ENCODE results near the gene NHERF2. TPM values are rescaled to one million over a fixed set of nuclear protein-coding genes. Genes with fewer than 3 reads are reported as not detected.

The NHERF2 gene
- polyA plus RNA-seq, 2 of the 4 experiments (the other 2 are of a cell fraction) = 32.3 to 35.0 TPM

- no peak overlapping the region for H3K4me3 ChIP-seq
- no peaks in the 10 kb centered on the region for H3K9me3 ChIP-seq
- ChIA-PET POLR2A (no interaction called here), CTCF (interaction anchor here (1.2 to 1.7 kb wide), 3 partner anchors 57 to 79 kb away, joined by 3 to 5 read pairs (median 3); no protein-coding TSS in a partner anchor)
- no peak for FAIRE-seq
- WGBS (ENCODE audit: missing lambda C conversion rate) = 94% methylated on average over 10 of the region's 19 CpGs
- ATAC-seq = no peak
- TF ChIP-seq TFCP2L1 (CRISPR knock-in tag; IDR thresholded peaks at IDR 0.05) (no peak), SMC3 (IDR thresholded peaks at IDR 0.05) (no peak), NFE2L2 (conservative IDR thresholded peaks at IDR 0.05; ENCODE audit: low read length) (no peak), PHF8 (IDR thresholded peaks at IDR 0.05; ENCODE audit: borderline replicate concordance, low read depth) (no peak), NR3C1 (IDR thresholded peaks at IDR 0.05) (no peak), CEBPB (IDR thresholded peaks at IDR 0.05) (no peak), MAZ (IDR thresholded peaks at IDR 0.05; ENCODE audit: borderline replicate concordance, low read depth, low read length) (no peak), BHLHE40 (IDR thresholded peaks at IDR 0.05; ENCODE audit: low read depth, low read length) (no peak), GATA3 (IDR thresholded peaks at IDR 0.05; ENCODE audit: borderline replicate concordance) (no peak), HES2 (IDR thresholded peaks at IDR 0.05) (no peak), REST (IDR thresholded peaks at IDR 0.05) (no peak), MAFK (IDR thresholded peaks at IDR 0.05; ENCODE audit: partially characterized antibody) (no peak), ZFP36 (IDR thresholded peaks at IDR 0.05; ENCODE audit: borderline replicate concordance, partially characterized antibody) (no peak), CBX8 (IDR thresholded peaks at IDR 0.05) (no peak), HOXB5 (CRISPR knock-in tag; IDR thresholded peaks at IDR 0.05) (no peak)
- H3K4me1 ChIP-seq = no peaks in the 10 kb centered on the region; the same call in 2 of the 3 replicates
- H3K27ac ChIP-seq = no peak overlapping the region
- no peak for DNase-seq (ENCODE audit: low read depth in 1 of 2, low spot score in 1 of 2)
- no peak overlapping the region for H3K4me2 ChIP-seq
These were observed 56.7 kb downstream of the NHERF2 start for GRCh38 chr16:2083409-2083808.

- no peak overlapping the region for H3K4me2 ChIP-seq
- H3K9me3 ChIP-seq = no peaks in the 10 kb centered on the region
- ATAC-seq (no peak), FAIRE-seq (no peak), DNase-seq (ENCODE audit: low read depth in 1 of 2, low spot score in 1 of 2) (no peak)
- TF ChIP-seq SREBF2 (IDR thresholded peaks at IDR 0.05) (no peak), JUNB (IDR thresholded peaks at IDR 0.05) (no peak), SMC3 (IDR thresholded peaks at IDR 0.05) (no peak), CHD4 (IDR thresholded peaks at IDR 0.05; ENCODE audit: borderline replicate concordance) (no peak), BHLHE40 (IDR thresholded peaks at IDR 0.05; ENCODE audit: low read depth, low read length) (no peak), POLR2A (IDR thresholded peaks at IDR 0.05; ENCODE audit: low read length) (no peak), CBX8 (IDR thresholded peaks at IDR 0.05) (no peak), EHMT2 (IDR thresholded peaks at IDR 0.05; ENCODE audit: low read depth) (no peak), HES2 (IDR thresholded peaks at IDR 0.05) (no peak), HOXB5 (CRISPR knock-in tag; IDR thresholded peaks at IDR 0.05) (no peak), KDM5A (IDR thresholded peaks at IDR 0.05) (no peak), E2F6 (IDR thresholded peaks at IDR 0.05; ENCODE audit: borderline replicate concordance, low read depth) (no peak), FOSL2 (IDR thresholded peaks at IDR 0.05) (no peak), FOSL2 (CRISPR knock-in tag; IDR thresholded peaks at IDR 0.05) (no peak), ZC3H11A (IDR thresholded peaks at IDR 0.05) (no peak), CBX2 (IDR thresholded peaks at IDR 0.05; ENCODE audit: borderline replicate concordance, low read depth) (no peak), RAD21 (conservative IDR thresholded peaks at IDR 0.05 in 1 of 2, IDR thresholded peaks at IDR 0.05 in 1 of 2) (no peak), GATA3 (IDR thresholded peaks at IDR 0.05; ENCODE audit: borderline replicate concordance) (no peak), MAZ (IDR thresholded peaks at IDR 0.05; ENCODE audit: borderline replicate concordance, low read depth, low read length) (no peak)
- POLR2A ChIA-PET = no interaction called here
- no peaks in the 10 kb centered on the region; the same call in 2 of the 3 replicates for H3K4me1 ChIP-seq
- CTCF ChIA-PET = interaction anchor here (1.0 to 2.3 kb wide), 6 partner anchors 23 to 81 kb away, joined by 3 to 9 read pairs (median 6); no protein-coding TSS in a partner anchor
- H3K4me3 ChIP-seq = no peak overlapping the region
- no peak overlapping the region for H3K27ac ChIP-seq
- WGBS (ENCODE audit: missing lambda C conversion rate) = 93% methylated on average over 27 of the region's 44 CpGs
These were observed 57.4 kb downstream of the NHERF2 start for GRCh38 chr16:2083876-2084780.
